GM18526 (cell line): ENCODE data around the gene NCOA1.

Source experiments
- POLR2A ChIP-seq: IDR thresholded peaks from 3 replicates; pipeline ENCODE4 v1.6.1; 2011; ENCODE audit not compliant: insufficient read length; ENCODE audit errors: extremely low read depth

Gene NCOA1

DNA sequence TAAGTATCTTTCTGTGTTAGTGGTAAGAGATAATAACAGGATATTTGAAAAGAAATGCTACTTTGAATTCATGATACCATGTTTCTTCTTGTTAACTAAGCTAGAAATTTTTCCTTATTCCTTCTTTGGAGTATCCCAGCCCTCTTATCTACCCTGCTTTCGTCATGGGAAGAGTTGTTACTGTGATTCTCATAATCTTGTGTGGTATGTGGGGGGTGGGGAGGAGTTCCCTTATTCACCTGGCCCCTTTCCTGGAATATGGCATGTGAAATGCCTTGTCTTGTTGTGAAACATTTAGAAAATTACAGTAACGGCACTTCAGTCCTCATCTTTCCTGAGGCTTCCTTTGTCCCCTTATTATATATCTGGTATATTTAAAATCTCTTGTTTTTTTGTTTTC is 129.9 kb downstream of the NCOA1 start:
- no peak for TF ChIP-seq POLR2A

DNA sequence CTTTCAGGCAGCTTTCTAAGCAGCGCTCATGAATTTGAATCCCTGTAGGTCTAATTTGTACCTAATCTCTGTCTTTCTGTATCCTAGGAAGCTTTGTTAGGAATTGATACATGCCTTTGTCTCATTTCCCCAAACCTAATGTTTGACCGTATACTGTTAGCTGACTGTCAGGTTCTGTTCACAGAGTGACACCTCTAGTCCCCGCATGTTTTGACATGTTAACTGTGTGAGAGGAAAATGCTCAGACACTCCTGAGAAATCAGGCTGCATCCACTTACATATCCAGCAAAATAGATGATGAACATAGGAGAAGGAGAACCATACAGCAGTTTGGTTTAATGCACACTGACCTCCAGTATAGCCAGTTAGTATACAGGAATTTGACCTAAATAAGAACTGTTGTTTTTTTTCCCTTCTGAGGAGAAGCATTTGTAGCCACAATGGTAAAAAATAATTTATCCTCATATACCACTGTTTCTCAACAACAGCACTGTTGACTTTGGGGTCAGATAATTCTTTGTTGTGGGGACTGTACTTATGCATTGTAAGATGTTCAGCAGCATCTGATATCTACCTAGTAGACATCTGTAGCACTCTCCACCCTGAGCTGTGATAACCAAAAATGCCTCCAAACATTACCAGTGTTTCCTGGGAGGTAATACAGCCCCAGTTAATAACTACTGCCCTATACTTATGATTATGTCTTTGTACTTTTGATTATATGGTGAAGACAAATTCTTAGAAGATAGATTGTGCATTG is 130.9 kb downstream of the NCOA1 start:
- TF ChIP-seq POLR2A = no peak

- no peak for TF ChIP-seq POLR2A
These were observed 132.5 kb downstream of the NCOA1 start for GRCh38 chr2:24623535-24623934.

GRCh38 chr2:24625728-24626127 is 134.7 kb downstream of the NCOA1 start:
- TF ChIP-seq POLR2A = no peak

DNA sequence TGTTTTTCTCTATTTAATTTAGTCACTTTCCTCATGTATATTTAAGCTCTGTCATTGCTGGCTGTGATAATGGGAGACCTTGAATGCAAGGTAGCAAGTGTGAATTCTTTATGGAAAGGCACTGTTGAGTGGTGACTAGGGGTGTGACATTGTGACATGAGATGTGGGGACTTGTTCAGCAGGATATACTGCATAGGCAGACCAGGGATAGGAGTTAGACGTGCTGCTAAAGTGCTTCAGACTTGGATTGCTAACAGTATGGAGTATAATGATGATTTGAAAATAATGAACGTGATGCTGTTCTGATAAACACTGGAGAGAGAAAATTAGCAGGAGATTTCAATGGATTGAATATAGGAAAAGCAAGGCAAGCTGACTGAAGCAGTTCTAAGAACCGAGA is 135.1 kb downstream of the NCOA1 start:
- no peak for TF ChIP-seq POLR2A

- TF ChIP-seq POLR2A = no peak
These were observed 137.7 kb downstream of the NCOA1 start for GRCh38 chr2:24628746-24629145.

DNA sequence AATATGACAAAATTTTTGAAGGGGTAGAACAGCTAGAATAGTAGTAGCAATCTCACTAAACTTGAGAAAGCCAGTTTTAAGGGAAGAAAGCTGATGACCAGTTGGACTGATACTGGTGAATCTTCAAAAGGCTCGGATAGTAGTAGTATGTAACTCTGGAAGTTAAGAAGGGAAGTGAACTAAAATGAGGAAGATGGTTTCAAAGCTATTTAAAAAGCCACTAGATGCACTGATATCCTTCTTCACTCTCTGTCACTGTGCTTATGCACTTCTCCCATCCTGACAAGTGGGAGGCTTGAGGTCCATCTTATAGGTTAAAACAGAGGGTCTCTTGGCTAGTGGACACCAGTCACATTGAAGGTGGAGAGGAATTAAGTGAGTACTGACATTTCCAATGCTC is 141.1 kb downstream of the NCOA1 start:
- TF ChIP-seq POLR2A = no peak

DNA sequence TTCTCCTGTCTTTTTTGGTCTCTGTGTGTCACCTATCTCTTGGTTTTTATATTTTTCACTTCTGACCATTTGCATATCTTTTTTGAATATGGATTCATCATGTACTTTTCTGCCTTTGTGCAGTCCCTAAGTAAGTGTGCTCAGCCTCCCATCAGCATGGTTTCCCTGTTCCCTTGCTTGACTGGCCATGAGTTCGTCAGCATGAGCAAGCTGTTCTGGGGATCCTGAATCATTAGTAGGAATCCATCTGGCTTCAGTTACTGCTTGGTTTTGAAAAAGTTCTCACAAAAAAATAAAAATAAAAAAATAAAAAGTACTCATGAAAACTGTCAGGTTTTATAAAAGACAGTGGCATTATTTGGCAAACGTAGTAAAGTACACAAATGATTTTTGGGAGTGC is 144.1 kb downstream of the NCOA1 start:
- no peak for TF ChIP-seq POLR2A

DNA sequence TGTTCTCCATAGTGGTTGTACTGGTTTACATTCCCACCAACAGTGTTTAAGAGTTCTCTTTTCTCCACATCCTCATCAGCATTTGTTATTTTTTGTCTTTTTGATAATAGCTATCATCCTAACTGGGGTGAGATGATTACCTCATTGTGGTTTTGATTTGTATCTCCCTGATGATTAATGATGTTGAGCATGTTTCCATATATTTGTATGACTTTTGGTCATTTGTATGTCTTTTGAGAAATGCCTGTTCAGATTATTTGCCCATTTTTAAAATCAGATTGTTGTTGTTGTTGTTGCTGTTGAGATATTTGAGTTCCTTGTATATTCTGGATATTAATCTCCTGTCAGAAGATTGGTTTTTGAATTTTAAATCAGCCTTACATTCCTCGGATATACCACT is 147.5 kb downstream of the NCOA1 start:
- no peak for TF ChIP-seq POLR2A

GRCh38 chr2:24642351-24642750 is 151.3 kb downstream of the NCOA1 start:
- no peak for TF ChIP-seq POLR2A

GRCh38 chr2:24643051-24643450 is 152.0 kb downstream of the NCOA1 start:
- no peak for TF ChIP-seq POLR2A

GRCh38 chr2:24644032-24644431 is 153.0 kb downstream of the NCOA1 start:
- TF ChIP-seq POLR2A = no peak

DNA sequence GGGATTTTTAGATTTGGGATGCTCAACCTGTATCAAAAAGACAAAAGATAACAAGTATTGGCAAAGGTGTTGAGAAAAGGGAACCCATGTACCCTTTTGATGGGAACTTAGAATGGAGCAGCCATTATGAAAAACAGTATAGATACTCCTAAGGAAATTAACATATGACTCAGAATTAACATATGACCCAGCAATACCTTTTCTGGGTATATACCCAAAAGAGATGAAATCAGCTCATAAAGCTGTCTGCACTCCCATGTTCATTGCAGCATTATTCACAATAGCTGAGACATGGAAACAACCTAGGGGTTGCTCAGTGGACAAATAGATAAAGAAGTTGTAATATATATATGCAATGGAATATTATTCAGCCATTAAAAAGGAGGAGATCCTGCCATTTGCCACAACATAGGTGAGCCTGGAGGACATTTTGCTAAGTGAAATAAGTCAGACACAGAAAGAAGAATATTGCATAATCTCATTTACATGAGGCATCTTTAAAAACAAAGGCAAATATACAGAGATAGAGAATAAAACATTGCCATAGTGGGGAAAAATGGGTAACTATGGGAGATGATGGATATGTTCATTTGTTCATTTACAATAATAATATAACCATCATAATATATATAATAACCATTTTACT is 160.1 kb downstream of the NCOA1 start:
- no peak for TF ChIP-seq POLR2A

GRCh38 chr2:24651643-24652003 is 160.6 kb downstream of the NCOA1 start:
- no peak for TF ChIP-seq POLR2A

GRCh38 chr2:24652265-24653182 is 161.5 kb downstream of the NCOA1 start:
- no peak for TF ChIP-seq POLR2A

- TF ChIP-seq POLR2A = no peak
These were observed 166.8 kb downstream of the NCOA1 start for GRCh38 chr2:24657818-24658217.
